NCI-H2081 (cell line): ENCODE data around the gene DUOX2.
"Not testable (repeated sequence)": the region's sequence is repeated elsewhere in the genome, so short reads cannot be mapped to it uniquely, and the experiment has no call there.

Experiments
- DNase-seq, 2 experiments: peaks; one replicate each; lab custom pipeline; 2025; lab: John Stamatoyannopoulos, UW

DUOX2 gene

GRCh38 chr15:45138814-45139765, 25.1 kb upstream of the DUOX2 start:
- no peak for DNase-seq

GRCh38 chr15:45137703-45138102, 23.7 kb upstream of the DUOX2 start:
- no peak for DNase-seq

GRCh38 chr15:45136378-45136764, 22.4 kb upstream of the DUOX2 start:
- no peak for DNase-seq

GRCh38 chr15:45135705-45136377, 21.9 kb upstream of the DUOX2 start:
- not testable (repeated sequence) for DNase-seq

GRCh38 chr15:45134682-45135604, 21.0 kb upstream of the DUOX2 start:
- no peak for DNase-seq

- no peak for DNase-seq
Observed at GRCh38 chr15:45134046-45134445, 20.1 kb upstream of the DUOX2 start.

GRCh38 chr15:45133561-45133920, 19.6 kb upstream of the DUOX2 start:
- no peak for DNase-seq

- no peak for DNase-seq
Observed at GRCh38 chr15:45132844-45133560, 19.0 kb upstream of the DUOX2 start.

- DNase-seq = no peak
Observed at GRCh38 chr15:45131510-45131909, 17.5 kb upstream of the DUOX2 start.

GRCh38 chr15:45130291-45131000, 16.5 kb upstream of the DUOX2 start:
- DNase-seq = no peak

- no peak for DNase-seq
Observed at GRCh38 chr15:45129651-45130129, 15.7 kb upstream of the DUOX2 start, which contains the start of the genes DUOX1 and DUOXA1. Gene DUOX1, plus strand, starts transcription at chr15:45129994. Its CDS starts 1,973 bp downstream, at chr15:45131967. Gene DUOXA1, minus strand, starts transcription at chr15:45129879. Its CDS starts 6,865 bp downstream, at chr15:45123014.

GRCh38 chr15:45128971-45129639, 15.1 kb upstream of the DUOX2 start:
- no peak for DNase-seq

- DNase-seq = peak in 1 of 2 experiments; percentile 34
Observed at GRCh38 chr15:45126535-45127158, 12.7 kb upstream of the DUOX2 start.

GRCh38 chr15:45123397-45123796, 9.4 kb upstream of the DUOX2 start:
- no peak for DNase-seq

- DNase-seq = no peak
Observed at GRCh38 chr15:45122719-45123118, 8.7 kb upstream of the DUOX2 start.

GRCh38 chr15:45121706-45122417, 7.9 kb upstream of the DUOX2 start:
- no peak for DNase-seq

GRCh38 chr15:45121020-45121419, 7.0 kb upstream of the DUOX2 start:
- no peak for DNase-seq

- DNase-seq = no peak
Observed at GRCh38 chr15:45120081-45120972, 6.4 kb upstream of the DUOX2 start.
